Measurements from ENCODE around the gene PYROXD2.
A peak's percentile ranks its signal among the peaks of the same experiment; 100 is the strongest.

The PYROXD2 gene

GRCh38 chr10:98405422-98405821, 9.6 kb downstream of the PYROXD2 start:
- Histone ChIP-seq H3K27ac (ENCODE audit: poor library complexity, severe bottlenecking) (no peak overlapping the region), H3K27me3 (ENCODE audit: insufficient read depth, poor library complexity, severe bottlenecking) (no peaks in the 10 kb centered on the region), H3K4me3 (ENCODE audit: severe bottlenecking) (no peak overlapping the region), H3K36me3 (ENCODE audit: low read depth) (no peaks in the 10 kb centered on the region), H3K9me3 (ENCODE audit: severe bottlenecking) (no peaks in the 10 kb centered on the region), H3K4me1 (ENCODE audit: insufficient read depth, poor library complexity, severe bottlenecking) (peaks cover 13% of the 10 kb centered on the region)
- DNase-seq (ENCODE audit: low spot score), result no peak
- no peak for TF ChIP-seq CTCF (IDR thresholded peaks at IDR 0.05; ENCODE audit: poor library complexity, severe bottlenecking)
- ATAC-seq (ENCODE audit: low read depth), result no peak

GRCh38 chr10:98404571-98405359, 10.2 kb downstream of the PYROXD2 start:
- no peak for DNase-seq (ENCODE audit: low spot score)
- H3K27ac ChIP-seq (ENCODE audit: poor library complexity, severe bottlenecking), result peak overlapping the region; percentile 38
- peaks cover 13% of the 10 kb centered on the region for H3K4me1 ChIP-seq (ENCODE audit: insufficient read depth, poor library complexity, severe bottlenecking)
- peak; percentile 76 for ATAC-seq (ENCODE audit: low read depth)
- H3K4me3 ChIP-seq (ENCODE audit: severe bottlenecking), result no peak overlapping the region
- TF ChIP-seq CTCF (IDR thresholded peaks at IDR 0.05; ENCODE audit: poor library complexity, severe bottlenecking), result no peak
- H3K36me3 ChIP-seq (ENCODE audit: low read depth), result no peaks in the 10 kb centered on the region
- no peaks in the 10 kb centered on the region for H3K9me3 ChIP-seq (ENCODE audit: severe bottlenecking)
- no peaks in the 10 kb centered on the region for H3K27me3 ChIP-seq (ENCODE audit: insufficient read depth, poor library complexity, severe bottlenecking)

- H3K4me1 ChIP-seq (ENCODE audit: insufficient read depth, poor library complexity, severe bottlenecking), result peaks cover 13% of the 10 kb centered on the region
- peak overlapping the region; percentile 38 for H3K27ac ChIP-seq (ENCODE audit: poor library complexity, severe bottlenecking)
- H3K36me3 ChIP-seq (ENCODE audit: low read depth), result no peaks in the 10 kb centered on the region
- DNase-seq (ENCODE audit: low spot score) (no peak), ATAC-seq (ENCODE audit: low read depth) (peak; percentile 70)
- H3K9me3 ChIP-seq (ENCODE audit: severe bottlenecking), result no peaks in the 10 kb centered on the region
- H3K4me3 ChIP-seq (ENCODE audit: severe bottlenecking), result no peak overlapping the region
- no peak for TF ChIP-seq CTCF (IDR thresholded peaks at IDR 0.05; ENCODE audit: poor library complexity, severe bottlenecking)
- no peaks in the 10 kb centered on the region for H3K27me3 ChIP-seq (ENCODE audit: insufficient read depth, poor library complexity, severe bottlenecking)
These were observed 11.0 kb downstream of the PYROXD2 start for GRCh38 chr10:98403812-98404504.

GRCh38 chr10:98402931-98403718, 11.9 kb downstream of the PYROXD2 start:
- Histone ChIP-seq H3K27ac (ENCODE audit: poor library complexity, severe bottlenecking) (peak overlapping the region; percentile 38), H3K36me3 (ENCODE audit: low read depth) (no peaks in the 10 kb centered on the region), H3K9me3 (ENCODE audit: severe bottlenecking) (no peaks in the 10 kb centered on the region), H3K27me3 (ENCODE audit: insufficient read depth, poor library complexity, severe bottlenecking) (no peaks in the 10 kb centered on the region), H3K4me1 (ENCODE audit: insufficient read depth, poor library complexity, severe bottlenecking) (peaks cover 13% of the 10 kb centered on the region), H3K4me3 (ENCODE audit: severe bottlenecking) (no peak overlapping the region)
- TF ChIP-seq CTCF (IDR thresholded peaks at IDR 0.05; ENCODE audit: poor library complexity, severe bottlenecking), result no peak
- no peak for ATAC-seq (ENCODE audit: low read depth)
- DNase-seq (ENCODE audit: low spot score), result no peak
